HEK293 (cell line): ENCODE measurements around the gene NPTX1.

ENCODE experiments used
- GLI2 ChIP-seq: fragments of 450-650 bp; formaldehyde crosslinking; IDR thresholded peaks from 2 replicates; pipeline ENCODE4; 2017; ENCODE audit warnings: missing biosample characterization, missing genetic modification characterization, low read depth, borderline replicate concordance
- HOXA7 ChIP-seq: sonication (generic); formaldehyde crosslinking; IDR thresholded peaks from 2 replicates; pipeline ENCODE4 v1.8.1; 2022; ENCODE audit warnings: missing genetic modification reagents, borderline replicate concordance
- MEIS1 ChIP-seq: sonication (generic); formaldehyde crosslinking; IDR thresholded peaks from 2 replicates; pipeline ENCODE4 v1.8.1; 2022; ENCODE audit warnings: missing genetic modification reagents, mild to moderate bottlenecking, borderline replicate concordance
- PATZ1 ChIP-seq: fragments of 450-650 bp; formaldehyde crosslinking; IDR thresholded peaks from 2 replicates; pipeline ENCODE4 v1.5.1; 2016; ENCODE audit warnings: missing biosample characterization, missing genetic modification characterization
- PRDM10 ChIP-seq: fragments of 450-650 bp; formaldehyde crosslinking; IDR thresholded peaks from 2 replicates; pipeline ENCODE4 v1.5.1; 2016; ENCODE audit warnings: missing biosample characterization, missing genetic modification characterization
- PRDM6 ChIP-seq: fragments of 450-650 bp; formaldehyde crosslinking; IDR thresholded peaks from 2 replicates; pipeline ENCODE4 v1.5.1; 2017; ENCODE audit warnings: missing biosample characterization, missing genetic modification characterization
- TRIM28 ChIP-seq: IDR thresholded peaks from 2 replicates; pipeline ENCODE4 v1.6.1; 2011; ENCODE audit warnings: low read length, control low read depth, borderline replicate concordance
- ZBTB44 ChIP-seq: fragments of 450-650 bp; IDR thresholded peaks from 2 replicates; pipeline ENCODE4 v1.5.1; 2018; ENCODE audit warnings: missing biosample characterization, mild to moderate bottlenecking, missing genetic modification characterization
- ZBTB48 ChIP-seq: fragments of 450-650 bp; formaldehyde crosslinking; IDR thresholded peaks from 2 replicates; pipeline ENCODE4 v1.5.1; 2016; ENCODE audit warnings: missing biosample characterization, missing genetic modification characterization
- ZNF112 ChIP-seq: fragments of 450-650 bp; formaldehyde crosslinking; IDR thresholded peaks from 2 replicates; pipeline ENCODE4 v1.5.0; 2017; ENCODE audit warnings: missing biosample characterization, missing genetic modification characterization
- ZNF138 ChIP-seq: fragments of 450-650 bp; formaldehyde crosslinking; IDR thresholded peaks from 2 replicates; pipeline ENCODE4 v1.5.1; 2016; ENCODE audit warnings: missing biosample characterization, missing genetic modification characterization, borderline replicate concordance
- ZNF155 ChIP-seq: fragments of 450-650 bp; formaldehyde crosslinking; IDR thresholded peaks from 2 replicates; pipeline ENCODE4 v1.5.1; 2016; ENCODE audit warnings: missing biosample characterization, missing genetic modification characterization
- ZNF174 ChIP-seq: fragments of 450-650 bp; formaldehyde crosslinking; IDR thresholded peaks from 2 replicates; pipeline ENCODE4 v1.5.0; 2017; ENCODE audit warnings: missing biosample characterization, mild to moderate bottlenecking, missing genetic modification characterization
- ZNF214 ChIP-seq: fragments of 450-650 bp; formaldehyde crosslinking; IDR thresholded peaks from 2 replicates; pipeline ENCODE4 v1.5.1; 2017; ENCODE audit warnings: missing biosample characterization, mild to moderate bottlenecking, missing genetic modification characterization, borderline replicate concordance
- ZNF24 ChIP-seq: fragments of 450-650 bp; formaldehyde crosslinking; IDR thresholded peaks from 2 replicates; pipeline ENCODE4 v1.5.1; 2016; ENCODE audit warnings: missing biosample characterization, missing genetic modification characterization
- ZNF362 ChIP-seq: fragments of 450-650 bp; formaldehyde crosslinking; IDR thresholded peaks from 2 replicates; pipeline ENCODE4 v1.5.1; 2016; ENCODE audit warnings: missing biosample characterization, missing genetic modification characterization
- ZNF561 ChIP-seq: fragments of 450-650 bp; IDR thresholded peaks from 2 replicates; pipeline ENCODE4 v1.5.1; 2018; ENCODE audit warnings: missing biosample characterization, missing genetic modification characterization, borderline replicate concordance
- ZNF610 ChIP-seq: fragments of 450-650 bp; formaldehyde crosslinking; IDR thresholded peaks from 2 replicates; pipeline ENCODE4 v1.5.1; 2016; ENCODE audit warnings: missing biosample characterization, missing genetic modification characterization, borderline replicate concordance
- ZNF623 ChIP-seq: fragments of 450-650 bp; formaldehyde crosslinking; IDR thresholded peaks from 2 replicates; pipeline ENCODE4 v1.5.1; 2016; ENCODE audit warnings: missing biosample characterization, missing genetic modification characterization
- ZNF664 ChIP-seq: fragments of 450-650 bp; formaldehyde crosslinking; IDR thresholded peaks from 2 replicates; pipeline ENCODE4 v1.5.1; 2016; ENCODE audit warnings: missing biosample characterization, missing genetic modification characterization
- ZNF677 ChIP-seq: fragments of 450-650 bp; IDR thresholded peaks from 2 replicates; pipeline ENCODE4 v1.5.0; 2018; ENCODE audit warnings: missing biosample characterization, mild to moderate bottlenecking, missing genetic modification characterization, moderate library complexity
- ZNF692 ChIP-seq: fragments of 450-650 bp; formaldehyde crosslinking; IDR thresholded peaks from 2 replicates; pipeline ENCODE4 v1.5.1; 2016; ENCODE audit warnings: missing biosample characterization, missing genetic modification characterization
- ZNF701 ChIP-seq: fragments of 450-650 bp; formaldehyde crosslinking; IDR thresholded peaks from 2 replicates; pipeline ENCODE4 v1.5.1; 2016; ENCODE audit warnings: missing biosample characterization, missing genetic modification characterization
- ZNF776 ChIP-seq: fragments of 450-650 bp; formaldehyde crosslinking; IDR thresholded peaks from 2 replicates; pipeline ENCODE4 v1.5.0; 2017; ENCODE audit warnings: missing biosample characterization, missing genetic modification characterization, borderline replicate concordance
- ZNF843 ChIP-seq: fragments of 450-650 bp; formaldehyde crosslinking; IDR thresholded peaks from 2 replicates; pipeline ENCODE4 v1.5.1; 2016; ENCODE audit warnings: missing biosample characterization, missing genetic modification characterization
- ZSCAN4 ChIP-seq: fragments of 450-650 bp; formaldehyde crosslinking; IDR thresholded peaks from 2 replicates; pipeline ENCODE4 v1.5.1; 2017; ENCODE audit warnings: missing biosample characterization, missing genetic modification characterization

NPTX1 gene

GRCh38 chr17:80454557-80455335 lies 21.7 kb downstream of the NPTX1 start (continued):
- TF ChIP-seq ZNF174 (tag by site-specific recombination) (no peak), ZNF112 (tag by site-specific recombination) (no peak), ZNF610 (tag by site-specific recombination) (peak; percentile 59; the same call in 1 of the 2 replicates), ZNF138 (tag by site-specific recombination) (no peak), ZNF776 (tag by site-specific recombination) (no peak), HOXA7 (CRISPR knock-in tag) (no peak), PATZ1 (tag by site-specific recombination) (peak; percentile 92), ZNF24 (tag by site-specific recombination) (no peak; the same call in 1 of the 2 replicates), ZNF664 (tag by site-specific recombination) (no peak), ZNF561 (peak; percentile 91), PRDM10 (tag by site-specific recombination) (no peak; the same call in 1 of the 2 replicates), ZNF843 (peak; percentile 9; the same call in 1 of the 2 replicates), ZNF362 (no peak), ZNF155 (no peak), ZBTB44 (tag by site-specific recombination) (no peak), ZNF701 (tag by site-specific recombination) (no peak), ZSCAN4 (no peak), TRIM28 (no peak), ZNF623 (tag by site-specific recombination) (no peak), PRDM6 (tag by site-specific recombination) (no peak), ZNF692 (tag by site-specific recombination) (no peak), GLI2 (tag by site-specific recombination) (no peak), ZBTB48 (tag by site-specific recombination) (peak; percentile 61), ZNF677 (no peak), ZNF214 (tag by site-specific recombination) (no peak), MEIS1 (no peak)
